H1 (cell line): ENCODE measurements around the gene FXYD3.

Experiments
- BCL11A ChIP-seq, 2 experiments: IDR thresholded peaks; one replicate each; pipeline ENCODE4 v1.6.1; 2011; ENCODE audit warnings: low read depth in 2 of 2, low read length in 2 of 2, mild to moderate bottlenecking in 2 of 2
- CREB1 ChIP-seq: IDR thresholded peaks from 2 replicates; pipeline ENCODE4 v1.6.1; 2012; ENCODE audit warnings: inconsistent platforms
- EP300 ChIP-seq, 2 experiments: IDR thresholded peaks; 1 replicate in 1 of 2; 2 replicates in 1 of 2; pipeline ENCODE4 v1.6.1; 2011 to 2012; ENCODE audit warnings: low read depth in 2 of 2, low read length in 2 of 2, mild to moderate bottlenecking in 2 of 2, borderline replicate concordance in 1 of 2, inconsistent platforms in 1 of 2, moderate library complexity in 1 of 2
- EZH2 ChIP-seq: fragments of 200-600 bp; sonication (generic); IDR thresholded peaks from 2 replicates; pipeline ENCODE4 v1.7.1; 2012; ENCODE audit warnings: low read depth, mild to moderate bottlenecking, moderate library complexity, low read length, inconsistent platforms; ENCODE audit not compliant: severe bottlenecking
- FOSL1 ChIP-seq: IDR thresholded peaks from 2 replicates; pipeline ENCODE4 v1.6.1; 2011; ENCODE audit warnings: mild to moderate bottlenecking, low read depth, low read length, moderate library complexity; ENCODE audit not compliant: insufficient read depth
- GABPA ChIP-seq: IDR thresholded peaks from 2 replicates; pipeline ENCODE4 v1.6.1; 2011; ENCODE audit warnings: mild to moderate bottlenecking, low read length, moderate library complexity, borderline replicate concordance; ENCODE audit not compliant: insufficient read depth
- HDAC2 ChIP-seq, 2 experiments: fragments of 300-600 bp in 1 of 2; sonication (generic) in 1 of 2; IDR thresholded peaks; 2 replicates each; pipeline ENCODE4 v1.6.1; 2011 to 2012; ENCODE audit warnings: low read depth in 2 of 2, low read length in 2 of 2, mild to moderate bottlenecking in 2 of 2, moderate library complexity in 2 of 2, borderline replicate concordance in 1 of 2, inconsistent platforms in 1 of 2
- JUN ChIP-seq: IDR thresholded peaks from 2 replicates; pipeline ENCODE4 v1.6.1; 2011; ENCODE audit warnings: low read depth, mild to moderate bottlenecking, improper control_type of control experiment, low read length
- POLR2A ChIP-seq, 2 experiments: IDR thresholded peaks; 1 replicate in 1 of 2; 2 replicates in 1 of 2; pipeline ENCODE4 v1.6.1; 2011; ENCODE audit warnings: low read depth in 2 of 2, low read length in 2 of 2, mild to moderate bottlenecking in 2 of 2; ENCODE audit errors: control extremely low read depth in 1 of 2
- POLR2AphosphoS5 ChIP-seq: IDR thresholded peaks from 2 replicates; pipeline ENCODE4 v1.6.1; 2011; ENCODE audit warnings: low read depth, low read length
- TCF12 ChIP-seq: IDR thresholded peaks from 2 replicates; pipeline ENCODE4 v1.6.1; 2011; ENCODE audit warnings: low read depth, mild to moderate bottlenecking, low read length
- TF ChIP-seq, protein P1 (sequence below), 3 experiments: IDR thresholded peaks; 1 replicate in 2 of 3; 2 replicates in 1 of 3; pipeline versions ENCODE4 v1.5.1 to v1.6.1; 2011; ENCODE audit warnings: low read length in 3 of 3, mild to moderate bottlenecking in 3 of 3, inconsistent platforms in 2 of 3, low read depth in 1 of 3, moderate library complexity in 1 of 3; ENCODE audit not compliant: insufficient read depth in 1 of 3; ENCODE audit errors: control extremely low read depth in 1 of 3
- TF ChIP-seq, protein P2 (sequence below): IDR thresholded peaks from 2 replicates; pipeline ENCODE4 v1.6.1; 2012; ENCODE audit warnings: inconsistent platforms

DNA sequence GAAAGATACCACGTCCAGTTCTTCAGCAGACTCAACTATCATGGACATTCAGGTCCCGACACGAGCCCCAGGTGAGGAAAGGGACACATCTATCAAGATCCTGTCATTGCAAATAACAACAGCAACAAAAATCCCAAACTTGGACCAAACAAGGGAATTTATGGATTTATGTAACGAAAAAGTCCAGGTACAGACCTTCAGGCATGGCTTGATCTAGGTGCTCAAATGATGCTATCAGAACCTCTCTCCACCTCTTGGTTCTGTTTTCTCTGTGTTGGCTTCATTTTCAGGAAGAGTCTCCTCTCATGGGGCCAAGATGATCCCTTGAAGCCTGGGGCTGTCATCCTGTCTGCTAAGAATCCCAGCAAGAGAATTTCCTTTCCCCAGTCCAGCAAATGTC is 41.8 kb downstream of the FXYD3 start:
- TF ChIP-seq, protein P1, sequence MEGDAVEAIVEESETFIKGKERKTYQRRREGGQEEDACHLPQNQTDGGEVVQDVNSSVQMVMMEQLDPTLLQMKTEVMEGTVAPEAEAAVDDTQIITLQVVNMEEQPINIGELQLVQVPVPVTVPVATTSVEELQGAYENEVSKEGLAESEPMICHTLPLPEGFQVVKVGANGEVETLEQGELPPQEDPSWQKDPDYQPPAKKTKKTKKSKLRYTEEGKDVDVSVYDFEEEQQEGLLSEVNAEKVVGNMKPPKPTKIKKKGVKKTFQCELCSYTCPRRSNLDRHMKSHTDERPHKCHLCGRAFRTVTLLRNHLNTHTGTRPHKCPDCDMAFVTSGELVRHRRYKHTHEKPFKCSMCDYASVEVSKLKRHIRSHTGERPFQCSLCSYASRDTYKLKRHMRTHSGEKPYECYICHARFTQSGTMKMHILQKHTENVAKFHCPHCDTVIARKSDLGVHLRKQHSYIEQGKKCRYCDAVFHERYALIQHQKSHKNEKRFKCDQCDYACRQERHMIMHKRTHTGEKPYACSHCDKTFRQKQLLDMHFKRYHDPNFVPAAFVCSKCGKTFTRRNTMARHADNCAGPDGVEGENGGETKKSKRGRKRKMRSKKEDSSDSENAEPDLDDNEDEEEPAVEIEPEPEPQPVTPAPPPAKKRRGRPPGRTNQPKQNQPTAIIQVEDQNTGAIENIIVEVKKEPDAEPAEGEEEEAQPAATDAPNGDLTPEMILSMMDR (IDR thresholded peaks at IDR 0.05; ENCODE audit: control extremely low read depth in 1 of 3, insufficient read depth in 1 of 3, low read depth in 1 of 3, low read length in 3 of 3), result no peak
- TF ChIP-seq EP300 (IDR thresholded peaks at IDR 0.05; ENCODE audit: borderline replicate concordance in 1 of 2, low read depth in 2 of 2, low read length in 2 of 2), result no peak
- TF ChIP-seq FOSL1, result no peak
- TF ChIP-seq, protein P2, sequence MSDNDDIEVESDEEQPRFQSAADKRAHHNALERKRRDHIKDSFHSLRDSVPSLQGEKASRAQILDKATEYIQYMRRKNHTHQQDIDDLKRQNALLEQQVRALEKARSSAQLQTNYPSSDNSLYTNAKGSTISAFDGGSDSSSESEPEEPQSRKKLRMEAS, result no peak
- no peak for TF ChIP-seq EZH2
- no peak for TF ChIP-seq POLR2A (IDR thresholded peaks at IDR 0.05; ENCODE audit: control extremely low read depth in 1 of 2, low read depth in 2 of 2, low read length in 2 of 2)
- TF ChIP-seq JUN, result no peak
- TF ChIP-seq BCL11A (IDR thresholded peaks at IDR 0.05; ENCODE audit: low read depth in 2 of 2, low read length in 2 of 2), result no peak
- TF ChIP-seq GABPA, result no peak
- TF ChIP-seq POLR2AphosphoS5, result no peak
- TF ChIP-seq TCF12, result no peak
- no peak for TF ChIP-seq CREB1
- TF ChIP-seq HDAC2 (IDR thresholded peaks at IDR 0.05; ENCODE audit: borderline replicate concordance in 1 of 2, low read depth in 2 of 2, low read length in 2 of 2), result no peak
